NB4 (cell line): ENCODE data around the gene HPGD.

Source experiments
- DNase-seq: peaks from one replicate; pipeline ENCODE4 v3.0.0; 2010; ENCODE audit warnings: low read depth
- H3K4me3 ChIP-seq: one replicate; pipeline ENCODE4 v1.5.1; 2011; ENCODE audit warnings: mild to moderate bottlenecking, low read depth, low read length, moderate library complexity
- MYC ChIP-seq: IDR thresholded peaks from 2 replicates; pipeline ENCODE4 v1.6.1; 2011; ENCODE audit warnings: low read depth, low read length
- POLR2A ChIP-seq: IDR thresholded peaks from 2 replicates; pipeline ENCODE4 v1.6.1; 2011; ENCODE audit warnings: mild to moderate bottlenecking; ENCODE audit not compliant: insufficient read length; ENCODE audit errors: extremely low read depth
- TF ChIP-seq, protein P1 (sequence below): IDR thresholded peaks from 2 replicates; pipeline ENCODE4 v1.6.1; 2011; ENCODE audit warnings: low read depth, low read length
- TF ChIP-seq, protein P2 (sequence below): IDR thresholded peaks from one replicate; pipeline ENCODE4 v1.5.1; 2012; ENCODE audit warnings: low read depth, low read length

Gene HPGD

DNA sequence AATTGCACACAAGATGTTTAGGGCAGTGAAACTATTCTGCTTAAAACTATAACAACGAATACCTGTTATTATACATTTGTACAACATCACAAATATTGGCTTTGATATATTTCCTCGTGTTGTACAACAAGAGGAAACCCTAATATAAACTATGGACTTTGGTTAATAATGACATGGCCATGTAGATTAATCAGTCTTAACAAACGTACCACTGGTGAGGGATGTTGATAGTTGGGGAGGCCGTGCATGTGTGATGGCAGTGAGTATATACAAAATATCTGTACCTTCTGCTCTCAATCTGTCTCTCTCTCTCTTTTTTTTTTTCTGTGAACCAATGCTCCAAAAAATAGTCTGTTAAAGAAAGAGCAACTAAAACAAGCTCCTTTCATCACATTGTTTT, 22.2 kb upstream of the HPGD start:
- no peak for DNase-seq
- H3K4me3 ChIP-seq, result no peak overlapping the region
- TF ChIP-seq MYC (no peak), POLR2A (no peak)
- TF ChIP-seq, protein P1, sequence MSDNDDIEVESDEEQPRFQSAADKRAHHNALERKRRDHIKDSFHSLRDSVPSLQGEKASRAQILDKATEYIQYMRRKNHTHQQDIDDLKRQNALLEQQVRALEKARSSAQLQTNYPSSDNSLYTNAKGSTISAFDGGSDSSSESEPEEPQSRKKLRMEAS, result no peak
- TF ChIP-seq, protein P2, sequence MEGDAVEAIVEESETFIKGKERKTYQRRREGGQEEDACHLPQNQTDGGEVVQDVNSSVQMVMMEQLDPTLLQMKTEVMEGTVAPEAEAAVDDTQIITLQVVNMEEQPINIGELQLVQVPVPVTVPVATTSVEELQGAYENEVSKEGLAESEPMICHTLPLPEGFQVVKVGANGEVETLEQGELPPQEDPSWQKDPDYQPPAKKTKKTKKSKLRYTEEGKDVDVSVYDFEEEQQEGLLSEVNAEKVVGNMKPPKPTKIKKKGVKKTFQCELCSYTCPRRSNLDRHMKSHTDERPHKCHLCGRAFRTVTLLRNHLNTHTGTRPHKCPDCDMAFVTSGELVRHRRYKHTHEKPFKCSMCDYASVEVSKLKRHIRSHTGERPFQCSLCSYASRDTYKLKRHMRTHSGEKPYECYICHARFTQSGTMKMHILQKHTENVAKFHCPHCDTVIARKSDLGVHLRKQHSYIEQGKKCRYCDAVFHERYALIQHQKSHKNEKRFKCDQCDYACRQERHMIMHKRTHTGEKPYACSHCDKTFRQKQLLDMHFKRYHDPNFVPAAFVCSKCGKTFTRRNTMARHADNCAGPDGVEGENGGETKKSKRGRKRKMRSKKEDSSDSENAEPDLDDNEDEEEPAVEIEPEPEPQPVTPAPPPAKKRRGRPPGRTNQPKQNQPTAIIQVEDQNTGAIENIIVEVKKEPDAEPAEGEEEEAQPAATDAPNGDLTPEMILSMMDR, result no peak

DNA sequence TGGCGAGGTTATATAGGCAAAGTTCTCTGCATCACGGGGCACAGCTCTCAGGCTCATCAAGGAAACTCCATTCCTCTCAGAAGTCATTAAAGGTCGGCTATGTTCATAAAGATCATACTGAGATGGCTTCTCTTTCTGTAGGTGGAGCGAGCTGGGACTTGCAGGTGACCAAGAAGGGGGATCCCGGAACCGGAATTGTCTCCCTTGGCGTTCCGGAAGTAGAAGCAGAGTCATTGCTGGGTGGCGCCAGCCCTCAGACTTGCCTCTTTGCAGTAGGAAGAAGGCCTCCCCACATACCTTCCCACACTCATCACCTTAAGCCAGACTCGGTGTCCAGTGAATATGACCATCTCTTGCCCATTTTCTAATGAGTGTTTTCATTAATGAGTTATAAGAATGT, 17.9 kb upstream of the HPGD start:
- TF ChIP-seq MYC (no peak), POLR2A (no peak)
- TF ChIP-seq, protein P2, result no peak
- TF ChIP-seq, protein P1, result no peak
- no peak for DNase-seq
- H3K4me3 ChIP-seq, result no peak overlapping the region

DNA sequence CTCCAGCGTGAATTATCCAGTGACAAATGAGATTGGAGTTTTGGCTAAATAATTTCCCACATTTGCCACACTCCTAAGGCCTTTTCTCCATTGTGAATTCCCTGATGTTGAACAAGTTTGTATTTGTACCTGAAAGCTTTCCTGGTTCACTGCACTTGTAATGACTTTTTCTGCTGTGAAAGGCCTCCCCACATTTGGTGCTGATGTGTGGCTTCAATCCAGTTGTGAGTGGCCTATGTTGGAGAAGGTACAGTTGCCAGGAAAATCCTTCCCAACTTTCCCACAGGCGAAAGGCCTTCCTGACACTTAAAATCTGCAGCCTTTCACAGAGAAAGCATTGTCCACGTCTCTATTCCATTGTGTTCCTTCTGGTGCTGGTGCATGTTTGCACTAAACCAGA, 17.3 kb upstream of the HPGD start:
- TF ChIP-seq, protein P1, result no peak
- TF ChIP-seq POLR2A, result no peak
- TF ChIP-seq, protein P2, result no peak
- no peak for TF ChIP-seq MYC
- H3K4me3 ChIP-seq, result no peak overlapping the region
- DNase-seq, result no peak

DNA sequence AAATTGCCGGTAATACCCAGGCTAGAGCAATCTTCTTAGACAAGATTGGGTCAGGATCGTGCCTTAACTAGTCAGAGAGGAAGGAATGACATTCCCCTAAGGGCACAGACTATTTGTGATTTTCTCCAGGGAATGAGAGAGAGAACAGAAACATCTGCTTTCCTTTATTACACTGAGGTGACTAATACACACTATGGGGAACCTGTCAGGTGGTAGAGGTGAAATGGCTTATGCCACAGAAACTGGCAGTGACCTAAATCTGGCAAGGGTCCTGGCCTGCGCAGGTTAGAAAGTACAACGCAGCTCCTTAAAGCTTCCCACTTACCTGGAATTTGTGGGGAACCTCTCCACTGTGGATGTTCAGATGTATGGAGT, 16.6 kb upstream of the HPGD start:
- no peak for DNase-seq
- TF ChIP-seq, protein P2, result no peak
- TF ChIP-seq, protein P1, result no peak
- TF ChIP-seq POLR2A, result no peak
- TF ChIP-seq MYC, result no peak
- no peak overlapping the region for H3K4me3 ChIP-seq

DNA sequence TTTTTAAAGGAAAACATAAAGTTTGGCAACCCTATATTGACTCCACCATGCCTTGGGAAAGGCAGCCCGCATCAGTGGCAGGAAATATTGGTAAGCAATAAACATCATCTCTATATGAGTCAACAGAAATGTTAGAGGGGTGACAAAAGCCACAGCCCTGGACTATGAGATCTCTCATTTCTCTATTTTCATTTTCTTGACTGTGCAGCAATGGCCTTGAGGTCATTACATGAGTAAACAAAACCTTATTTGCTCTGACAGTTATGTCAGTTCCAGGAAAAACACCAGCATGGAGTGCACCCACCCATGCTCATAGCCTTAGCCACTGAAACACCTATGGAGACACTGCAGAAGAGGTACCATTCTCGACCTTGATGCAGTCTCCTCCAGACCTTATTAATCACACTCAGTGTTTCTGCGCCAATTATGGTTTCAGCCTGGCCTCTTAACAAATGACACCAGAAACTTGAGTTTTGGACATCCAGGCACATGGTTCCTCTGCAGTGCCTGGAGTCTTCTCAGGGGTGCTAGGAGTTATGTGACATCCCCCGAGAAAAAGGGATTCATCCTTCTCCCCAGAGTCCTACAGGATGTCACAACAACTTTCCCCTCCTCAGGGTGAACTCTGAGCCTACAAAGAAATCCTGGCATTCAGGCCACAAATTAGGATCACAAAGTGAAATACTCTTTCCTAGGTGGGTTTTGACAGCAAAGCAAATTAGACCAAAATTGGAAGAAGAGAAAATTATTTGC, 16.0 kb upstream of the HPGD start:
- DNase-seq, result no peak
- TF ChIP-seq, protein P2, result no peak
- TF ChIP-seq, protein P1, result no peak
- no peak for TF ChIP-seq POLR2A
- no peak for TF ChIP-seq MYC
- H3K4me3 ChIP-seq, result no peak overlapping the region
